Stomach smooth muscle (tissue), 2 donors: Measurements from ENCODE around the gene COL24A1.

Experiments
- H3K27ac ChIP-seq: one replicate; pipeline ENCODE4 v1.7.0; 2013; ENCODE audit warnings: mild to moderate bottlenecking, low read length, inconsistent platforms
- H3K27me3 ChIP-seq, 2 donors: one replicate each; pipeline ENCODE4 v1.7.0; 2013; ENCODE audit warnings: low read length in 2 of 2; ENCODE audit not compliant: insufficient read depth in 2 of 2, control insufficient read depth in 1 of 2
- H3K36me3 ChIP-seq, 2 donors: one replicate each; pipeline ENCODE4 v1.7.0; 2013; ENCODE audit warnings: low read length in 2 of 2; ENCODE audit not compliant: control insufficient read depth in 2 of 2, insufficient read depth in 2 of 2
- H3K4me1 ChIP-seq: one replicate; pipeline ENCODE4 v1.7.0; 2013; ENCODE audit warnings: low read length; ENCODE audit not compliant: control insufficient read depth, insufficient read depth
- H3K4me3 ChIP-seq, 2 donors: one replicate each; pipeline ENCODE4 v1.7.0; 2013; ENCODE audit warnings: low read length in 2 of 2
- H3K9ac ChIP-seq, 2 donors: one replicate each; pipeline ENCODE4 v1.7.0; 2013; ENCODE audit warnings: low read length in 2 of 2, mild to moderate bottlenecking in 1 of 2
- H3K9me3 ChIP-seq, 2 donors: one replicate each; pipeline ENCODE4 v1.7.0; 2013; ENCODE audit warnings: low read length in 2 of 2; ENCODE audit not compliant: control insufficient read depth in 2 of 2
- donor health status: healthy.
- donor health status: Pancreatic carcinoma.

The COL24A1 gene

GRCh38 chr1:86152887-86153286 is 3.7 kb downstream of the COL24A1 start:
- Histone ChIP-seq H3K4me1 (peaks cover 25% of the 10 kb centered on the region), H3K27me3 (no peaks in the 10 kb centered on the region), H3K9ac (no peak overlapping the region), H3K4me3 (no peak overlapping the region), H3K9me3 (no peaks in the 10 kb centered on the region), H3K27ac (no peak overlapping the region), H3K36me3 (no peaks in the 10 kb centered on the region)

- Histone ChIP-seq H3K9me3 (no peaks in the 10 kb centered on the region), H3K27ac (no peak overlapping the region), H3K27me3 (no peaks in the 10 kb centered on the region), H3K4me3 (no peak overlapping the region), H3K9ac (no peak overlapping the region), H3K36me3 (no peaks in the 10 kb centered on the region), H3K4me1 (peaks cover 21% of the 10 kb centered on the region)
Measured at GRCh38 chr1:86151427-86151826, 5.1 kb downstream of the COL24A1 start.

- Histone ChIP-seq H3K4me1 (peaks cover 15% of the 10 kb centered on the region), H3K9ac (no peak overlapping the region), H3K9me3 (no peaks in the 10 kb centered on the region), H3K27ac (no peak overlapping the region), H3K4me3 (no peak overlapping the region), H3K27me3 (no peaks in the 10 kb centered on the region), H3K36me3 (no peaks in the 10 kb centered on the region)
Measured at GRCh38 chr1:86150553-86151055, 6.0 kb downstream of the COL24A1 start.

- Histone ChIP-seq H3K27ac (no peak overlapping the region), H3K4me3 (no peak overlapping the region), H3K27me3 (no peaks in the 10 kb centered on the region), H3K36me3 (no peaks in the 10 kb centered on the region), H3K9me3 (no peaks in the 10 kb centered on the region), H3K9ac (no peak overlapping the region), H3K4me1 (peaks cover 4% of the 10 kb centered on the region)
Measured at GRCh38 chr1:86149591-86149990, 7.0 kb downstream of the COL24A1 start.

GRCh38 chr1:86147755-86148154 is 8.8 kb downstream of the COL24A1 start:
- Histone ChIP-seq H3K9ac (no peak overlapping the region), H3K4me1 (no peaks in the 10 kb centered on the region), H3K9me3 (no peaks in the 10 kb centered on the region), H3K4me3 (no peak overlapping the region), H3K36me3 (no peaks in the 10 kb centered on the region), H3K27ac (no peak overlapping the region), H3K27me3 (no peaks in the 10 kb centered on the region)

- Histone ChIP-seq H3K4me1 (no peaks in the 10 kb centered on the region), H3K9me3 (no peaks in the 10 kb centered on the region), H3K27me3 (no peaks in the 10 kb centered on the region), H3K4me3 (no peak overlapping the region), H3K36me3 (no peaks in the 10 kb centered on the region), H3K27ac (no peak overlapping the region), H3K9ac (no peak overlapping the region)
Measured at GRCh38 chr1:86146566-86146965, 10.0 kb downstream of the COL24A1 start.

- no peaks in the 10 kb centered on the region for H3K36me3 ChIP-seq
- no peak overlapping the region for H3K9ac ChIP-seq
- no peak overlapping the region for H3K27ac ChIP-seq
Measured at GRCh38 chr1:86140281-86140880, 16.2 kb downstream of the COL24A1 start.

GRCh38 chr1:86138746-86139145 is 17.8 kb downstream of the COL24A1 start:
- Histone ChIP-seq H3K27ac (no peak overlapping the region), H3K4me1 (no peaks in the 10 kb centered on the region), H3K27me3 (no peaks in the 10 kb centered on the region), H3K9ac (no peak overlapping the region), H3K4me3 (no peak overlapping the region), H3K9me3 (no peaks in the 10 kb centered on the region), H3K36me3 (no peaks in the 10 kb centered on the region)

More at GRCh38 chr1:86140281-86140880, 16.2 kb downstream of the COL24A1 start:
- Histone ChIP-seq H3K4me1 (no peaks in the 10 kb centered on the region), H3K27me3 (no peaks in the 10 kb centered on the region), H3K9me3 (no peaks in the 10 kb centered on the region), H3K4me3 (no peak overlapping the region)

GRCh38 chr1:86137436-86137835 is 19.1 kb downstream of the COL24A1 start:
- Histone ChIP-seq H3K4me1 (no peaks in the 10 kb centered on the region), H3K27me3 (no peaks in the 10 kb centered on the region), H3K36me3 (no peaks in the 10 kb centered on the region), H3K9ac (no peak overlapping the region), H3K9me3 (no peaks in the 10 kb centered on the region), H3K27ac (no peak overlapping the region), H3K4me3 (no peak overlapping the region)

- H3K9me3 ChIP-seq: no peaks in the 10 kb centered on the region
- H3K4me1 ChIP-seq: no peaks in the 10 kb centered on the region
- H3K4me3 ChIP-seq: no peak overlapping the region
- H3K9ac ChIP-seq: no peak overlapping the region
- H3K27ac ChIP-seq: no peak overlapping the region
- H3K27me3 ChIP-seq: no peaks in the 10 kb centered on the region
- H3K36me3 ChIP-seq: no peaks in the 10 kb centered on the region
Measured at GRCh38 chr1:86119214-86119764, 37.3 kb downstream of the COL24A1 start.

GRCh38 chr1:86114816-86115400 is 41.7 kb downstream of the COL24A1 start:
- Histone ChIP-seq H3K4me1 (no peaks in the 10 kb centered on the region), H3K27ac (no peak overlapping the region), H3K9ac (no peak overlapping the region), H3K36me3 (no peaks in the 10 kb centered on the region), H3K27me3 (no peaks in the 10 kb centered on the region), H3K4me3 (no peak overlapping the region), H3K9me3 (no peaks in the 10 kb centered on the region)
